ENCODE measurements around the gene UBALD2.
"Not testable (repeated sequence)": the region's sequence is repeated elsewhere in the genome, so short reads cannot be mapped to it uniquely, and the experiment has no call there.

GRCh38 chr17:76244721-76245120 lies 20.4 kb upstream of the UBALD2 start:
- TF ChIP-seq CTCF (conservative IDR thresholded peaks at IDR 0.05; ENCODE audit: low read depth, low read length); RFX5 (IDR thresholded peaks at IDR 0.05; ENCODE audit: low read depth, low read length); MAFK (IDR thresholded peaks at IDR 0.05; ENCODE audit: low read depth, low read length); POLR2A (IDR thresholded peaks at IDR 0.05; ENCODE audit: low read depth, low read length); RAD21 (IDR thresholded peaks at IDR 0.05; ENCODE audit: low read length); SMC3 (IDR thresholded peaks at IDR 0.05; ENCODE audit: low read depth, low read length); MXI1 (IDR thresholded peaks at IDR 0.05; ENCODE audit: borderline replicate concordance, low read depth, low read length); CEBPB (IDR thresholded peaks at IDR 0.05; ENCODE audit: low read depth, low read length); USF2 (IDR thresholded peaks at IDR 0.05; ENCODE audit: low read depth, low read length); FOS (IDR thresholded peaks at IDR 0.05; ENCODE audit: low read depth, low read length); BHLHE40 (IDR thresholded peaks at IDR 0.05; ENCODE audit: low read depth, low read length); MAZ (IDR thresholded peaks at IDR 0.05; ENCODE audit: borderline replicate concordance, low read depth, low read length): not testable (repeated sequence)

Measured in IMR-90 (cell line).